Measurements from ENCODE around the gene ALPK3. TPM values are rescaled to one million over a fixed set of nuclear protein-coding genes. Genes with fewer than 3 reads are reported as not detected.

Gene ALPK3
- total RNA-seq, 1 experiment from 2014 or later, result 17.7 TPM

GRCh38 chr15:84889313-84889990 lies 72.3 kb downstream of the ALPK3 start:
- Histone ChIP-seq H3K23me2 (ENCODE audit: insufficient read length, low read depth, low read length, poor library complexity, severe bottlenecking) (no peaks in the 10 kb centered on the region), H3K9me3 (ENCODE audit: control insufficient read depth, low read depth, low read length) (no peaks in the 10 kb centered on the region), H3T11ph (ENCODE audit: low read length) (no peak overlapping the region), H3K18ac (ENCODE audit: insufficient read length, low read depth, low read length) (no peak overlapping the region), H2BK20ac (ENCODE audit: low read depth, low read length, poor library complexity, severe bottlenecking) (no peak overlapping the region), H3K4me2 (ENCODE audit: insufficient read depth, insufficient read length, low read length) (no peak overlapping the region), H3K27me3 (ENCODE audit: insufficient read depth, low read length) (no peaks in the 10 kb centered on the region), H4K20me1 (ENCODE audit: control insufficient read depth, insufficient read depth, insufficient read length) (no peaks in the 10 kb centered on the region), H4K91ac (ENCODE audit: insufficient read length, low read depth, low read length) (no peak overlapping the region), H3K79me2 (ENCODE audit: insufficient read depth, low read length) (no peaks in the 10 kb centered on the region), H3K14ac (ENCODE audit: insufficient read depth, low read length) (no peak overlapping the region), H3K56ac (ENCODE audit: insufficient read length, low read depth, low read length) (no peak overlapping the region), H4K5ac (ENCODE audit: insufficient read length, low read depth, low read length) (no peak overlapping the region), H3K27ac (ENCODE audit: insufficient read length, low read depth, low read length) (no peak overlapping the region), H4K8ac (replicated peaks; ENCODE audit: insufficient read length, low read depth, low read length) (no peak overlapping the region), H3K9ac (ENCODE audit: extremely low read depth, insufficient read length, low read length) (no peak overlapping the region), H2BK120ac (ENCODE audit: low read depth, low read length, poor library complexity, severe bottlenecking) (no peak overlapping the region), H2AFZ (ENCODE audit: low read length) (no peak overlapping the region), H2BK15ac (ENCODE audit: low read depth, low read length) (no peak overlapping the region), H3K4me1 (ENCODE audit: insufficient read depth, low read length) (no peaks in the 10 kb centered on the region), H3K4ac (ENCODE audit: low read depth, low read length) (no peak overlapping the region), H2AK5ac (ENCODE audit: insufficient read length, low read length) (no peak overlapping the region), H2BK5ac (ENCODE audit: insufficient read length, low read length) (no peak overlapping the region), H3K23ac (ENCODE audit: insufficient read length, low read depth, low read length) (no peak overlapping the region), H2BK12ac (ENCODE audit: insufficient read length, low read depth, low read length) (no peak overlapping the region), H3K79me1 (ENCODE audit: insufficient read depth, low read depth, low read length, poor library complexity, severe bottlenecking) (no peaks in the 10 kb centered on the region)
- WGBS (ENCODE audit: extremely low coverage, insufficient read length, low lambda C conversion rate), result no CpG with 5 or more reads among the region's 8 CpGs
- H3K27ac Mint-ChIP-seq, result 0 out of 7 replicates have a peak overlapping the region, but pooled peaks of 1 of the 3 experiments have one; percentile 49
- peaks cover 14 to 15% of the 10 kb centered on the region in 2 experiments for H3K4me1 Mint-ChIP-seq
- no peaks in the 10 kb centered on the region for H3K9me3 Mint-ChIP-seq
- no peak overlapping the region; a peak in 1 of 5 replicates for H3K4me3 Mint-ChIP-seq
- DNase-seq, result peak; percentile 45
- peaks cover 11% of the 10 kb centered on the region for H3K27me3 Mint-ChIP-seq (ENCODE audit: low read depth)
- no peaks in the 10 kb centered on the region for H3K36me3 Mint-ChIP-seq (ENCODE audit: insufficient read depth in 1 of 3, low read depth in 3 of 3)
- no peak for TF ChIP-seq CTCF (conservative IDR thresholded peaks at IDR 0.05)

Data from H9 (cell line).